GM12864 (cell line): ENCODE data around the gene RPA1.

Experiments used
- DNase-seq: peaks from one replicate; pipeline ENCODE4 v3.0.0-alpha.2; 2011; ENCODE audit warnings: low read depth
- H3K4me3 ChIP-seq: 2 replicates; pipeline ENCODE4 v1.5.1; 2011; ENCODE audit warnings: mild to moderate bottlenecking, low read depth, low read length, control low read depth
- CTCF ChIP-seq: IDR thresholded peaks from 2 replicates; pipeline ENCODE4 v1.5.1; 2011; ENCODE audit warnings: low read depth, mild to moderate bottlenecking, moderate library complexity, low read length, control low read depth, inconsistent platforms; ENCODE audit errors: missing control alignments

Gene RPA1

GRCh38 chr17:1915889-1916288 is 86.1 kb downstream of the RPA1 start:
- no peak for DNase-seq
- no peak overlapping the region for H3K4me3 ChIP-seq
- no peak for TF ChIP-seq CTCF

GRCh38 chr17:1916316-1916715 is 86.5 kb downstream of the RPA1 start:
- no peak for TF ChIP-seq CTCF
- no peak for DNase-seq
- H3K4me3 ChIP-seq = no peak overlapping the region

GRCh38 chr17:1916963-1917715 is 87.3 kb downstream of the RPA1 start:
- no peak overlapping the region for H3K4me3 ChIP-seq
- no peak for TF ChIP-seq CTCF
- DNase-seq = no peak

- no peak for DNase-seq
- TF ChIP-seq CTCF = no peak
- no peak overlapping the region for H3K4me3 ChIP-seq
Measured at GRCh38 chr17:1918346-1919162, 88.7 kb downstream of the RPA1 start.

GRCh38 chr17:1919201-1919600 is 89.4 kb downstream of the RPA1 start:
- DNase-seq = no peak
- H3K4me3 ChIP-seq = no peak overlapping the region
- no peak for TF ChIP-seq CTCF

- TF ChIP-seq CTCF = no peak
Measured at GRCh38 chr17:1920948-1921351, 91.1 kb downstream of the RPA1 start.

More at GRCh38 chr17:1920948-1921351, 91.1 kb downstream of the RPA1 start:
- no peak overlapping the region for H3K4me3 ChIP-seq
- no peak for DNase-seq
